Panc1 (cell line): ENCODE data around the gene PRKAG2. TPM values are rescaled to one million over a fixed set of nuclear protein-coding genes. Genes with fewer than 3 reads are reported as not detected.

Source experiments
- ATAC-seq: fragments of 200-7000 bp; cut with Tn5 transposase; 2 replicates; pipeline ENCODE4 v1.9.1; 2020; ENCODE audit warnings: mild to moderate bottlenecking, moderate library complexity
- BruUV-seq: library from RNA; stranded (reverse); fragments of 400-500 nt; replicated peaks from 2 replicates; lab custom pipeline; 2021; lab: Mats Ljungman, UMichigan
- CTCF ChIA-PET: fragments of 300-600 bp; sonication (Branson Sonifier 250); formaldehyde crosslinking; loops from one replicate; lab custom pipeline; 2022; ENCODE audit warnings: antibody characterized with exemption; lab: Charles Lee
- POLR2A ChIA-PET: fragments of 300-600 bp; sonication (Branson Sonifier 250); formaldehyde crosslinking; loops from one replicate; lab custom pipeline; 2022; ENCODE audit warnings: antibody characterized with exemption; lab: Charles Lee
- DNase-seq: peaks from one replicate; pipeline ENCODE4 v3.0.0-alpha.2; 2010; ENCODE audit warnings: low read depth, low spot score
- H3K27ac ChIP-seq: 2 replicates; pipeline ENCODE4 v1.5.1; 2011; ENCODE audit warnings: mild to moderate bottlenecking, low read length, inconsistent platforms
- H3K27me3 ChIP-seq: fragments of 200-500 bp; sonication (Bioruptor generic); 2 replicates; pipeline ENCODE4 v1.6.0; 2014; ENCODE audit warnings: low read length, inconsistent platforms; ENCODE audit not compliant: control insufficient read depth, insufficient read depth
- H3K36me3 ChIP-seq: fragments of 200-500 bp; sonication (Bioruptor generic); 2 replicates; pipeline ENCODE4 v1.5.1; 2014; ENCODE audit warnings: inconsistent platforms, mild to moderate bottlenecking, low read length, moderate library complexity; ENCODE audit not compliant: control insufficient read depth, insufficient read depth
- H3K4me1 ChIP-seq: 2 replicates; pipeline ENCODE4 v1.5.1; 2011; ENCODE audit warnings: inconsistent platforms, mild to moderate bottlenecking, low read length, moderate library complexity; ENCODE audit not compliant: control insufficient read depth, insufficient read depth
- H3K4me3 ChIP-seq, 2 experiments: 2 replicates each; pipeline ENCODE4 v1.5.1; 2011 to 2012; ENCODE audit warnings: low read depth in 2 of 2, low read length in 2 of 2, mild to moderate bottlenecking in 2 of 2, inconsistent platforms in 1 of 2, moderate library complexity in 1 of 2
- H3K9me3 ChIP-seq: fragments of 200-500 bp; sonication (Bioruptor generic); 2 replicates; pipeline ENCODE4 v1.5.1; 2014; ENCODE audit warnings: low read depth, mild to moderate bottlenecking, inconsistent platforms, low read length, moderate library complexity; ENCODE audit not compliant: control insufficient read depth, insufficient read depth
- CTCF ChIP-seq: fragments of 450-650 bp; IDR thresholded peaks from 2 replicates; pipeline ENCODE4 v1.5.1; 2017; ENCODE audit warnings: mild to moderate bottlenecking
- POLR2AphosphoS5 ChIP-seq: IDR thresholded peaks from 2 replicates; pipeline ENCODE4 v1.6.1; 2012; ENCODE audit warnings: mild to moderate bottlenecking, low read depth, low read length, moderate library complexity
- REST ChIP-seq, 2 experiments: IDR thresholded peaks; 2 replicates each; pipeline ENCODE4 v1.6.1; 2011 to 2012; ENCODE audit warnings: low read depth in 2 of 2, control low read depth in 1 of 2, low read length in 1 of 2, mild to moderate bottlenecking in 1 of 2, moderate library complexity in 1 of 2; ENCODE audit not compliant: insufficient read depth in 1 of 2
- SIN3A ChIP-seq: IDR thresholded peaks from 2 replicates; pipeline ENCODE4 v1.6.1; 2012; ENCODE audit warnings: low read depth, mild to moderate bottlenecking, low read length, moderate library complexity, borderline replicate concordance; ENCODE audit not compliant: insufficient read depth
- TCF7L2 ChIP-seq: IDR thresholded peaks from 2 replicates; pipeline ENCODE4 v1.6.1; 2011; ENCODE audit warnings: mild to moderate bottlenecking, low read depth, low read length, inconsistent platforms
- in situ Hi-C: cut with HindIII; loops from 2 replicates; pipeline ENCODE4 v1.10.0; 2016; ENCODE audit warnings: low sequenced_read_pairs, low pct_unique_long_range_greater_than_20kb
- intact Hi-C: fragments of 100-400 bp; cut with micrococcal nuclease; formaldehyde crosslinking; loops from one replicate; pipeline ENCODE4 v1.10.0; 2022; ENCODE audit not compliant: unreplicated experiment
- total RNA-seq: library from RNA; stranded (reverse); gene quantifications from one replicate; pipeline ENCODE4 v1.2.1, GENCODE V29; 2021; ENCODE audit not compliant: unreplicated experiment

The PRKAG2 gene
- total RNA-seq, 1 experiment from 2014 or later = 71.6 TPM

GRCh38 chr7:151871904-151872303 lies 5.0 kb downstream of the PRKAG2 start:
- ChIA-PET POLR2A (no interaction called here), CTCF (no interaction called here)
- intact Hi-C loops = loop anchor here (10.0 kb wide), 1 partner anchor 87 kb away; no protein-coding TSS in a partner anchor
- Histone ChIP-seq H3K27me3 (no peaks in the 10 kb centered on the region; the same call in 1 of the 2 replicates), H3K9me3 (no peaks in the 10 kb centered on the region), H3K4me1 (peaks cover 3% of the 10 kb centered on the region), H3K27ac (no peak overlapping the region), H3K36me3 (no peaks in the 10 kb centered on the region), H3K4me3 (no peak overlapping the region)
- ATAC-seq = no peak
- in situ Hi-C loops = no loop called here
- TF ChIP-seq REST (IDR thresholded peaks at IDR 0.05; ENCODE audit: insufficient read depth in 1 of 2, low read depth in 2 of 2, low read length in 1 of 2) = no peak
- TF ChIP-seq CTCF = no peak
- BruUV-seq = no TSS peak
- no peak for DNase-seq

- H3K4me3 ChIP-seq = no peak overlapping the region
- in situ Hi-C loops = no loop called here
- peaks cover 3% of the 10 kb centered on the region for H3K4me1 ChIP-seq
- H3K36me3 ChIP-seq = no peaks in the 10 kb centered on the region
- BruUV-seq = no TSS peak
- DNase-seq (no peak), ATAC-seq (no peak)
- no peaks in the 10 kb centered on the region; the same call in 1 of the 2 replicates for H3K27me3 ChIP-seq
- POLR2A ChIA-PET = no interaction called here
- H3K9me3 ChIP-seq = no peaks in the 10 kb centered on the region
- CTCF ChIA-PET = no interaction called here
- TF ChIP-seq TCF7L2 = no peak
- TF ChIP-seq CTCF = no peak
- no peak for TF ChIP-seq SIN3A
- TF ChIP-seq REST (IDR thresholded peaks at IDR 0.05; ENCODE audit: insufficient read depth in 1 of 2, low read depth in 2 of 2, low read length in 1 of 2) = no peak
- no peak for TF ChIP-seq POLR2AphosphoS5
- intact Hi-C loops = loop anchor here (10.0 kb wide), 1 partner anchor 86 kb away; no protein-coding TSS in a partner anchor
- no peak overlapping the region for H3K27ac ChIP-seq
These were observed 5.7 kb downstream of the PRKAG2 start for GRCh38 chr7:151871189-151871735.
